Activated CD4-positive, alpha-beta T cell treated with anti-CD3 and anti-CD28 coated beads, Interleukin-2, Interleukin-6, amounts not matched to agents 100 ng/mL and 50 ng/mL, durations not matched to agents 16 hours and 8 hours (primary cell): Measurements from ENCODE around the gene SCN2A.
"Not testable (repeated sequence)": the region's sequence is repeated elsewhere in the genome, so short reads cannot be mapped to it uniquely, and the experiment has no call there.

Experiments
- DNase-seq: peaks from one replicate; pipeline ENCODE4 v3.0.0-alpha.2; 2020

Gene SCN2A

GRCh38 chr2:165256618-165257017 is 17.4 kb downstream of the SCN2A start:
- DNase-seq = no peak

DNA sequence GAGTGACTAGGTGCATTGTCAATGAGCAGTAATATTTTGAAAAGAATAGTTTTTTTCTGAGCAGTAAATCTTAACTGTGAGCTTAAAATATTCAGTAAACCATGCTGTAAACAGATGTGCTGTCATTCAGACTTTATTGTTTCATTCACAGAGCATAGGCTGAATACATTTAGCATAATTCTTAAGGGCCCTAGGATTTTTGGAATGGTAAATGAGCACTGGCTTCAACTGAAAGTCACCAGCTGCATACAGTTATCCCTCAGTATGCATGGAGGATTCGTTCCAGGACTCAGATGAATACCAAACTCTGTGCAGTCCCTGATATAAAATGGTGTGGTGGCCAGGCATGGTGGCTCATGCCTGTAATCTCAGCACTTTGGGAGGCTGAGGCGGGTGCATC is 21.1 kb downstream of the SCN2A start:
- DNase-seq = not testable (repeated sequence)

DNA sequence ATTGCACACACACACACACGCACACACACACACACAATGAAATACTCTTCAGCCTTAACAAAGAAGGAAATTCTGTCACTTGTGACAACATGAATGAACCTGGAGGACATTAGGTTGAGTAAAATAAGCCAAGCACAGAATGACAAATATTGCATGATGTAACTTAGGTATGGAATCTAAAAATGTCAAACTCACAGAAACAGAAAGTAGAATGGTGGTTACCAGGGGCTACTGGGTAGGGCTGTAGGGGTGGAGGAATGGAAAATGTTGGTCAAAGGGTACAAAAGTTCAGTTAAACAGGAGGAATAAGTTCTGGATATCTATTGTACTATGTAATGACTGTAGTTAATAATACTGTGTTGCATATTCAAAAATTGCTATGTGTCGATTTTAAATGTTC is 29.5 kb downstream of the SCN2A start:
- DNase-seq = peak; percentile 7

- DNase-seq = no peak
Measured at GRCh38 chr2:165273176-165273575, 34.0 kb downstream of the SCN2A start.

DNA sequence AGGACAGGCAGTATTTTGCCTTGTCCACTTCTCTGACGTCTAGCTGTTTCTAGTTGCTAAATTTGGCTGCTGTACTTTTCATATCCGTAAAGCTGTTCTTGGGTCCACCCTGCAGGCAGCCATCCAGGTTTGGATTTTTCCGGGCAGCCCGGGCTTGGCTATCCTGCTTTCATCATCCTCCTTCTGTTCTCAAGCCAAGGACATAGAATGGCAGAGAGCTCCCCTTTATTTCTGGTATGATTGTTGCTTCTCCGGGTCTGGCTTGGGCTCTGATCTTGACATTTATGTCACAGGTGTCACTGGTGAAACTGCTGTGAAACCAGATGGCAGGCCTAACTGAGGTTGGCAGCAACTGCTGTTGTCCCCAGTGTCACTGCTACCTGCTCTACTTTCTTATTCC is 35.5 kb downstream of the SCN2A start:
- DNase-seq = no peak

- no peak for DNase-seq
Measured at GRCh38 chr2:165275932-165276331, 36.7 kb downstream of the SCN2A start.

DNA sequence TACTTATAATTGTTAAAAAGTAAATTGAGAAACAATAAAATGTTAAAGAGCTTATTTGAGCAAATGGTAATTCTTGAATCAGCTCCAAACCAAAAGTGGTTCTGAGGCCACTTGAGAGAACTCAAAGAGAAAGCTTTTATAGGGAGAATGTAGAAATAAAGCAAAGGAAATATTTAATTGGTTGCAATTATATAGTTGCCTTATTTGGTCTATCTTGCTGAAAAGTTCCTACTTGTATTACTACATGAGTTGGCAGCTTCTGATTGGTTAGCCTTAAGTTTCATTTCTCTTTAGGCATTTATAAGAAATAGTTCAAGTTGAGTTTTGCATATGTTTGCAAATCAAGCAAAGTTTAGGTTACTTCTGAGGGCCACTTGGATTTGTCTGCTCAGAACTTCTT is 38.1 kb downstream of the SCN2A start:
- no peak for DNase-seq

DNA sequence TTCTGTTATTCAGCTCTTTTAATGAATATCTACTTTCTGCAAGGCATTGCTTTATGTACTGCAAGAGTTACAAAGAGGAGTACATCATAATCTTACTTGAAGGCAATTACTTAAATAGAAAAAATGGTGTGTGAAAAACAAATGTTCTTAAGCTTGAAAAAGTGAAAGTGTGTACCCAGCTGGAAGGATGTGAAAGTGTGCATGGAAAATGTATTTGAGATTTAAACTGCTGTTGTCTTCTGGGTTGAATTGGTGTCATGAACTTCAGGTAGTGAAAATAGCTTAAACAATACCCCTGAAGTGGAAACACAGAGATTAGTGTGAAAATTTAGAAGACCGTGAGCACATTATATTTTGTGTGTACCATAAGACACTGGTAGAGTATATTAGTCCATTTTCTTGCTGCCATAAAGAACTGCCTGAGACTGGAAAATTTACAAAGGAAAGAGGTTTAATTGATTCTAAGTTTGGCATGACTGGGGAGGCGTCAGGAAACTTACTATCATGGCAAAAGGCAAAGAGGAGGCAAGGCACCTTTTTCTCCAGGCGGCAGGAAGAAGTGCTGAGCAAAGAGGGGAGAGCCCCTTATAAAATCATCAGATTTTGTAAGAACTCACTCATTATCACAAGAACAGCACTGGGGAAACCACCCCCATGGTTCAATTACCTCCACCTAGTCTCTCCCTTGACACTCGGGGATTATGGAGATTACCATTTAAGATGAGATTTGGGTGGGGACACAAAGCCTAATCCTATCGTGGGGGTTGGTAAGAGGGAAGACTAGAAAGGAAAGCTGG is 38.8 kb downstream of the SCN2A start:
- DNase-seq = no peak

DNA sequence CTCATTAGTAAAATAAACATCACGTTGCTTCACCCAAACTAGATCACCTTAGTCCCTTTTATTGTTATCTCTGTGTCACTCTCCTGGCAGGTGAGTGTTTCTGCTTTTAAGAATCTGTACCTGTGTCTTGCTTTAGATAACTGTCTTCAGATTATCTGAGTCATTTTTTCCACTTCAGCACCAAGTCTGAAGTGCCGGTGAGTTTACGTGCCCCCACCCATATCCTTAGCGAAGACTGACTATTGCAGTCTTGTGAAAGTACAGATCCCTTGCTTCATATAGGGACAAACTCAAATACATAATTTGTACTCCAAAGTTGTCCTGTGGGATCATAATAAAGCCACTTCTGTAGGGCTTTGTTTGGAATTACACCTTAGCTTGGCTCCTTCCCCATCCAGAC is 41.1 kb downstream of the SCN2A start:
- no peak for DNase-seq

- DNase-seq = no peak
Measured at GRCh38 chr2:165281387-165281786, 42.2 kb downstream of the SCN2A start.

DNA sequence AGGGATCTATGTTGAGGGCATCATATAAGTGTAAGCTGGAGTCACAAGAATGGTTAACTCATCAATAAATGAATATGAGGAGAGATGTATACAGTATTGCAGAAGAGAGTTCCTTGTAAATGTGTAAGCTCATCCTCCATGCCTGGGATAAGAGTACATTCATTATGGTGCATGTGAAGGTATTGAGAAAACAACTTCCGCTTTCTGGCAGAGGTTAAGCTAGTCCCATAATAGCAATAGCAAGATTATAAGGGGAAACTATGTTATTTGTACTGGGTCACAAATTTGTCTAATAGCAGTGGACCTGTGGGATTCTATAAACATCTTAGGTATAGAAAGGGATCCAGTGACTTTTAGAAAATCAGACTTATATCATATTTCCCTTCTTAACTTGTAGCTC is 44.1 kb downstream of the SCN2A start:
- no peak for DNase-seq

DNA sequence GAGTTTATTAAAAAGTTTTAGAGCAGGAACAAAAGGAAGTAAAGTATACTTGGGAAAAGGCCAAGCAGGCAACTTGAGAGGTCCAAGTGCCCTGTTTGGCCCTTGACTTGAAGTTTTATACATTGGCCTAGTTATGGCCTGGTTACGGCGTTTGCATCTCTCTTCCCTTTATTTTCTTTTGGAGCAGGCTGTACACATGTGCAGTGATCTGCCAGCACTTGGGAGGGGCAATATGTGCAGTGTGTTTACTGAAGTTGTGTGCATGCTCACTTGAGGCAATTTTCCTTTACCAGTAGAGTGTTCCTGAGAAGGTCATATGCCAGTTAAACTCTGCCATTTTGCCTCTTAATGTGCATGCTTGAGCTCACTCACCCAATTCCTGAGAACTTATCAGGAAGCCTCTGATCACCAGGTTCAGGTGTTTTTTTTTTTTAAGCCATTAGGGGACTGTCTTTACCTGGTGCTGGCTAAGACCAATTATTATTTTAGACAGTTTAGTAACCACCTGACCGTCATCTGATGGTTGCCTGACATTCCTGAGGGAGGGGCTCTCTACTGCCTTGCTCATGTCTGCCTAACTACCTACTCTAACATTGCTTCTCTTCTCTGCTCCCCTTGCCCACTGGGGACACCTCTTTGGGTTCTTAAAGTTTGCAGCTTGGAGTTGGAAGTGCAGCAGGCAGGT is 48.0 kb downstream of the SCN2A start:
- no peak for DNase-seq

- no peak for DNase-seq
Measured at GRCh38 chr2:165289069-165289468, 49.9 kb downstream of the SCN2A start.

- peak; percentile 86 for DNase-seq
Measured at GRCh38 chr2:165293440-165294420, 54.5 kb downstream of the SCN2A start.

- no peak for DNase-seq
Measured at GRCh38 chr2:165294912-165295311, 55.7 kb downstream of the SCN2A start.

- no peak for DNase-seq
Measured at GRCh38 chr2:165295643-165296042, 56.4 kb downstream of the SCN2A start.

DNA sequence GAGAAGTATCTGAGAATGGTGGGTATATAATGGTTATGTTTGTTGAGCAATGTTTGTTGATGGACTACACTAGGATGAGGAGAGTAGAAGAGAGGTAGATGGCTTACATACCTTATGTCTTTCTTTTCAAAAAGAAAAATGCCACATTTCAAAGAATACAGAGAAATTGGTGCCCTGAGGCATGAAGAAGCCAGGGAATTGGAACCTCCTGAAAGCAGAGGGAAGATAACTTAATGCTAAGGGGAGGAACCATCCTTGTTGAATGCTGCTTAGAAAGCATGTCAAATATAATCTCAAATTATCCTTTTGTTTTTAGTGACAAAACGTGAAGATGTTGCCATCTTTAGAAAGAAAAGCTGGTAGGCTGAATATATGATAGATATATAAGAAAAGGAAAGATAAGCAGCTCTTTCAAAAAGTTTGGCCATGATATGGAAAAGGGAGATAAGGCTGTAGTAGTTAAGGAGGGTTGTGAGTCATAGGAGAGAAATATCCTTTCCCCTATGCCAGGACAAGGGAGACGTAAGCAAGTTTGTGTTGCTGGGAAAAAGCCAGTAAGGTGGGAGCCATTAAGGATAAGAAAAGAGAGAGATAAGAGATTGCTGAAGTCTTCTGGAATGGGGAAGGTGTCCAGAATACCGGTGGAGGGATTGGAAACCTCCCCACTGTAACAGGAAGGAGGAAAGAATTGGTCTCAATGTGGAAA is 66.3 kb downstream of the SCN2A start:
- no peak for DNase-seq

GRCh38 chr2:165307317-165307716 is 68.1 kb downstream of the SCN2A start:
- DNase-seq = no peak

DNA sequence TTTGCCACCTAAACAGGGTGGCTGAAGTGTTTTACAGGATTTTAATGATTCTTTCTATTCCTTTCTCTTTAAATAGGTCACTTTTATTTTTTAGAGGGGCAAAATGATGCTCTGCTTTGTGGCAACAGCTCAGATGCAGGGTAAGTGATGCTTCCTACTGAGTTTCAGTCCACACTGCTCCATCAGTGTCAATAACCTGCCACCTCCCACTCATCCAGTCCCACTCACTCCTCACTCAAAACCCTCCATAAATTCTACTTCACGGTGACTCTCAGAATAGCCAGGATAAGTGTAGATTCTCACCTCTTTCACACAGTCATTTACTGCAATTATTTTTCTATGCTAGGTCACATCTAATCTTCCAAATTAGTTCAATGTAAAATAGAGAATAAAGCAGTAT is 72.7 kb downstream of the SCN2A start:
- DNase-seq = no peak

DNA sequence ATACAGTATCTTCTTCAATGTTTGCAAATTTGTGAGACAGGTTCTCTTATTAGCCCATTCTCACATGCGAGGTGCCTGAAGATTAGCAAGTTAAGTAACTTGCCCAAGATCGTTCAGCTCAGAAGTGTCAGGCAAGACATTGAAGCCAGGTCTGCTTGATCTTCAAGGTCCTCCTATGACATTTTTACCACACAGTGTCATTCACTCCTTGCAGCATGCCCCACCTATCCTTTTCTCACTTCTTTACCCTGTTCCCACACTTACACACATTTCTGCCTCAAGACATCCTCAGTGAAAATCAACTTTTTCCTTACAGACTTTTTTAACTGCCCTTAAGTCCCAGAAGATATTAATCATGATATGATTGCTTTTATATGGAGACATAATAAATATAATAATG is 73.8 kb downstream of the SCN2A start:
- DNase-seq = no peak

GRCh38 chr2:165313509-165313908 is 74.3 kb downstream of the SCN2A start:
- DNase-seq = no peak

GRCh38 chr2:165328272-165328671 is 89.1 kb downstream of the SCN2A start:
- DNase-seq = peak; percentile 6

- DNase-seq = not testable (repeated sequence)
Measured at GRCh38 chr2:165344276-165344675, 105.1 kb downstream of the SCN2A start.
